Fibroblast of lung (primary cell): Measurements from ENCODE around the gene CCDC39. TPM values are rescaled to one million over a fixed set of nuclear protein-coding genes. Genes with fewer than 3 reads are reported as not detected.

Experiments
- DNase-seq, 2 donors: peaks; one replicate each; pipeline versions ENCODE4 v3.0.0 to v3.0.0-alpha.2; 2010; ENCODE audit warnings: low read depth in 2 of 2
- H2AFZ ChIP-seq: 2 replicates; pipeline ENCODE4 v1.5.1; 2012; ENCODE audit warnings: low read length, control low read depth, inconsistent platforms
- H3K27ac ChIP-seq: 2 replicates; pipeline ENCODE4 v1.5.1; 2011; ENCODE audit warnings: low read length, control low read depth; ENCODE audit not compliant: insufficient read depth
- H3K27me3 ChIP-seq: 2 replicates; pipeline ENCODE4 v1.5.1; 2011; ENCODE audit warnings: mild to moderate bottlenecking, low read length; ENCODE audit not compliant: control insufficient read depth, insufficient read depth
- H3K36me3 ChIP-seq: 2 replicates; pipeline ENCODE4 v1.5.1; 2011; ENCODE audit warnings: low read length; ENCODE audit not compliant: control insufficient read depth, insufficient read depth
- H3K4me1 ChIP-seq: 2 replicates; pipeline ENCODE4 v1.5.1; 2011; ENCODE audit warnings: low read length; ENCODE audit not compliant: control insufficient read depth, insufficient read depth; ENCODE audit errors: extremely low read depth
- H3K4me2 ChIP-seq: 2 replicates; pipeline ENCODE4 v1.5.1; 2011; ENCODE audit warnings: low read length, control low read depth; ENCODE audit not compliant: insufficient read depth; ENCODE audit errors: extremely low read depth
- H3K4me3 ChIP-seq, 4 experiments: fragments of 200-600 bp in 1 of 4; sonication (generic) in 1 of 4; replicated peaks in 1 of 4; 2 replicates each; pipeline ENCODE4 v1.5.1; 2011 to 2016; ENCODE audit warnings: low read length in 4 of 4, low read depth in 3 of 4, mild to moderate bottlenecking in 3 of 4, control low read depth in 2 of 4, inconsistent platforms in 1 of 4, mixed read lengths in 1 of 4; ENCODE audit not compliant: insufficient read depth in 1 of 4; ENCODE audit errors: control extremely low read depth in 1 of 4
- H3K79me2 ChIP-seq: 2 replicates; pipeline ENCODE4 v1.5.1; 2012; ENCODE audit warnings: mild to moderate bottlenecking, low read length, inconsistent platforms; ENCODE audit not compliant: control insufficient read depth, insufficient read depth
- H3K9ac ChIP-seq: 2 replicates; pipeline ENCODE4 v1.5.1; 2011; ENCODE audit warnings: mild to moderate bottlenecking, low read length, control low read depth; ENCODE audit not compliant: insufficient read depth
- H3K9me3 ChIP-seq: 2 replicates; pipeline ENCODE4 v1.5.1; 2012; ENCODE audit warnings: low read depth, low read length; ENCODE audit not compliant: control insufficient read depth, insufficient read depth
- H4K20me1 ChIP-seq: 2 replicates; pipeline ENCODE4 v1.5.1; 2011; ENCODE audit warnings: low read length; ENCODE audit not compliant: control insufficient read depth, insufficient read depth; ENCODE audit errors: extremely low read depth
- CTCF ChIP-seq, 2 donors: IDR thresholded peaks in 1 of 2; conservative IDR thresholded peaks in 1 of 2; 1 replicate in 1 of 2; 2 replicates in 1 of 2; pipeline ENCODE4 v1.5.1; 2011 to 2012; ENCODE audit warnings: low read length in 2 of 2, control low read depth in 1 of 2, inconsistent platforms in 1 of 2, low read depth in 1 of 2, mild to moderate bottlenecking in 1 of 2
- EZH2 ChIP-seq: IDR thresholded peaks from 2 replicates; pipeline ENCODE4 v1.5.1; 2012; ENCODE audit warnings: low read length, control low read depth, mild to moderate bottlenecking; ENCODE audit errors: missing control alignments
- polyA plus RNA-seq, 2 donors: library from polyadenylated mRNA; depleted of rRNA in 1 of 2; stranded (reverse) in 1 of 2; unstranded in 1 of 2; fragments of >200 nt; gene quantifications; 2 replicates each; pipeline ENCODE4 v1.2.1, GENCODE V29; 2011 to 2012; ENCODE audit warnings: missing spikeins in 1 of 2
- total RNA-seq: library from RNA; depleted of rRNA; stranded (reverse); fragments of >200 nt; gene quantifications from 2 replicates; pipeline ENCODE4 v1.2.1, GENCODE V29; 2014

CCDC39 gene
- total and polyA plus RNA-seq, 2 donors (not counting 1 experiment from before 2014, with no cell fraction given): under 0.01 TPM; not detected in 1

- Histone ChIP-seq H3K4me1 (no peaks in the 10 kb centered on the region), H3K27me3 (no peaks in the 10 kb centered on the region), H3K27ac (no peak overlapping the region), H3K36me3 (peaks cover 8% of the 10 kb centered on the region), H3K4me3 (no peak overlapping the region), H3K9me3 (no peaks in the 10 kb centered on the region), H4K20me1 (no peaks in the 10 kb centered on the region), H3K79me2 (no peaks in the 10 kb centered on the region), H3K9ac (no peak overlapping the region), H3K4me2 (no peak overlapping the region), H2AFZ (no peak overlapping the region)
- no peak for DNase-seq
- no peak for TF ChIP-seq CTCF (conservative IDR thresholded peaks at IDR 0.05 in 1 of 2, IDR thresholded peaks at IDR 0.05 in 1 of 2; ENCODE audit: low read depth in 1 of 2, low read length in 2 of 2)
- no peak for TF ChIP-seq EZH2
Observed at GRCh38 chr3:180615954-180616353, 63.3 kb downstream of the CCDC39 start.

- no peak overlapping the region for H2AFZ ChIP-seq
- H3K4me3 ChIP-seq: no peak overlapping the region
- H3K36me3 ChIP-seq: peaks cover 11% of the 10 kb centered on the region
- no peaks in the 10 kb centered on the region for H3K4me1 ChIP-seq
- no peaks in the 10 kb centered on the region for H3K9me3 ChIP-seq
- no peak for DNase-seq
- no peaks in the 10 kb centered on the region for H3K27me3 ChIP-seq
- H3K9ac ChIP-seq: no peak overlapping the region
- H4K20me1 ChIP-seq: no peaks in the 10 kb centered on the region
- no peak for TF ChIP-seq EZH2
- no peak for TF ChIP-seq CTCF (conservative IDR thresholded peaks at IDR 0.05 in 1 of 2, IDR thresholded peaks at IDR 0.05 in 1 of 2; ENCODE audit: low read depth in 1 of 2, low read length in 2 of 2)
- H3K79me2 ChIP-seq: no peaks in the 10 kb centered on the region
- no peak overlapping the region for H3K27ac ChIP-seq
- no peak overlapping the region for H3K4me2 ChIP-seq
Observed at GRCh38 chr3:180612364-180612763, 66.9 kb downstream of the CCDC39 start.

DNA sequence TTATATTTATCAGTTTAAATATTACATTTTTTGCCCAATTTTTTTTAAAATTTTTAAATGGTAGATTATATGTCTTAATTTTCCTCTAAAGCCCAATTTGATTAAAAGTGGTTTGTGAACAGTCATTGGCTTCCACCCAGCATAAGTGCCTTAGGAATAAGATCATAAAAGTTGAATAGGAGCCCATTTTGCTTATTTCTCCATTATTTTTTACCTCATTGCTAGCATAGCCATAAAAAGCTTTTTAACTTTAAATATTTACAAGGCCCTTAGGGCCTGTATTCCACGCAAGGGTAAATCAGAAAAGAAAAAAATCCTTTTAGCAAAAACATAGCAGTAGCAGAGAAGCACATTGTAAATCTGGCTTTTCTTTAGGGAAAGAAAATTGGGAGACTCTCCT is 68.3 kb downstream of the CCDC39 start:
- Histone ChIP-seq H3K9me3 (no peaks in the 10 kb centered on the region), H2AFZ (no peak overlapping the region), H3K4me1 (no peaks in the 10 kb centered on the region), H3K79me2 (no peaks in the 10 kb centered on the region), H3K36me3 (peaks cover 14% of the 10 kb centered on the region), H3K9ac (no peak overlapping the region), H4K20me1 (no peaks in the 10 kb centered on the region), H3K27me3 (no peaks in the 10 kb centered on the region), H3K4me3 (no peak overlapping the region), H3K27ac (no peak overlapping the region), H3K4me2 (no peak overlapping the region)
- peak in 1 of 2 donors; percentile 6 for DNase-seq
- no peak for TF ChIP-seq EZH2
- no peak for TF ChIP-seq CTCF (conservative IDR thresholded peaks at IDR 0.05 in 1 of 2, IDR thresholded peaks at IDR 0.05 in 1 of 2; ENCODE audit: low read depth in 1 of 2, low read length in 2 of 2)
